WI38 (cell line): Measurements from ENCODE around the gene KCTD10.

Experiments
- H3K4me3 ChIP-seq: 2 replicates; pipeline ENCODE4 v1.5.1; 2011; ENCODE audit warnings: low read depth, mild to moderate bottlenecking, control low read depth, low read length
- CTCF ChIP-seq: IDR thresholded peaks from 2 replicates; pipeline ENCODE4 v1.5.1; 2012; ENCODE audit warnings: low read depth, mild to moderate bottlenecking, control low read depth, low read length

The KCTD10 gene

GRCh38 chr12:109462868-109463692 lies 14.0 kb downstream of the KCTD10 start:
- H3K4me3 ChIP-seq, result peak overlapping the region; percentile 46
- TF ChIP-seq CTCF, result no peak

GRCh38 chr12:109461846-109462756 lies 15.0 kb downstream of the KCTD10 start:
- no peak for TF ChIP-seq CTCF
- peak overlapping the region; percentile 34 for H3K4me3 ChIP-seq

GRCh38 chr12:109461049-109461845 lies 15.9 kb downstream of the KCTD10 start:
- TF ChIP-seq CTCF, result no peak
- H3K4me3 ChIP-seq, result no peak overlapping the region

GRCh38 chr12:109460538-109460937 lies 16.6 kb downstream of the KCTD10 start:
- no peak for TF ChIP-seq CTCF
- no peak overlapping the region for H3K4me3 ChIP-seq

GRCh38 chr12:109459247-109459646 lies 17.9 kb downstream of the KCTD10 start:
- H3K4me3 ChIP-seq, result no peak overlapping the region; the same call in 1 of the 2 replicates
- TF ChIP-seq CTCF, result no peak

- H3K4me3 ChIP-seq, result peak overlapping the region; percentile 32
- TF ChIP-seq CTCF, result no peak
Observed at GRCh38 chr12:109458771-109459208, 18.3 kb downstream of the KCTD10 start.
